ENCODE measurements around the gene PPP3CA. TPM values are rescaled to one million over a fixed set of nuclear protein-coding genes. Genes with fewer than 3 reads are reported as not detected.

PPP3CA gene
- total RNA-seq, 1 donor from 2014 or later, result 29.9 TPM

DNA sequence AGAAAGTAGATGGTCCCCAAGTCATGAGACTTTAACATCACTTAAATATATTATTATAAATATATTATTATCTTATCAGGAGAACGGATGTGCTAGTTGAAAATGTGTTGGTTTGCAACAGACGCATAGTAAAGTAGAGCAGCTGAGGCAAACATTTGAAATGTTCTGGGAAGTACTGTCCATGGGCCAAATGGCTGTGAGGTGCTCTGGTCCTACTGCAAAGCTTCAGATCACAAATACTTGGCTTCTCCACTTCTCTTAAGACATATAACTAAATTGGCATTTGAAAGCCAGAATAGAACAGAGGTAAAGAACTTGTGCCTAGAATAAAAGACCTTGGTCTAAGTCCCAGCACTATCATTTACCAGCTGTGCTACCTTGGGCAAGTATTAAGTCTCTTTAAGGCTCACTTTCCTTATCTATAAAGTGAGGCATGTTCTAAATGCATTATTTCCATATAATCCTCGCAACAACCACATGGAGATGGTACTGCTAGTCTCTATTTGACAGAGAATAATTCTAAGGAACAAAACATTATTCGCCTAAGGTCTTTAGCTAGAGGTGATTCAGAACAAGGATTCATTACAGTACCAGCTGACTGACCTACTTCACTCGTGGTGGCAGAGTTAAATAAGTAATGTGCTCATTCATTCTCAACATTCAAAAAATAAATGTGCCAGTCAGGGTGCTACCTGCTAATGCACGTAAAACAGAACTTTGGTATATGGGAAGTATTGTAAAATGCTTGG lies 297.1 kb downstream of the PPP3CA start:
- Mint-ChIP-seq H3K9me3 (ENCODE audit: unreplicated experiment) (no peaks in the 10 kb centered on the region), H3K4me3 (ENCODE audit: unreplicated experiment) (no peak overlapping the region), H3K4me1 (ENCODE audit: low read depth, unreplicated experiment) (no peaks in the 10 kb centered on the region), H3K27ac (ENCODE audit: unreplicated experiment) (no peak overlapping the region), H3K27me3 (ENCODE audit: unreplicated experiment) (no peaks in the 10 kb centered on the region), H3K36me3 (ENCODE audit: unreplicated experiment) (no peaks in the 10 kb centered on the region)
- TF ChIP-seq, protein P1, sequence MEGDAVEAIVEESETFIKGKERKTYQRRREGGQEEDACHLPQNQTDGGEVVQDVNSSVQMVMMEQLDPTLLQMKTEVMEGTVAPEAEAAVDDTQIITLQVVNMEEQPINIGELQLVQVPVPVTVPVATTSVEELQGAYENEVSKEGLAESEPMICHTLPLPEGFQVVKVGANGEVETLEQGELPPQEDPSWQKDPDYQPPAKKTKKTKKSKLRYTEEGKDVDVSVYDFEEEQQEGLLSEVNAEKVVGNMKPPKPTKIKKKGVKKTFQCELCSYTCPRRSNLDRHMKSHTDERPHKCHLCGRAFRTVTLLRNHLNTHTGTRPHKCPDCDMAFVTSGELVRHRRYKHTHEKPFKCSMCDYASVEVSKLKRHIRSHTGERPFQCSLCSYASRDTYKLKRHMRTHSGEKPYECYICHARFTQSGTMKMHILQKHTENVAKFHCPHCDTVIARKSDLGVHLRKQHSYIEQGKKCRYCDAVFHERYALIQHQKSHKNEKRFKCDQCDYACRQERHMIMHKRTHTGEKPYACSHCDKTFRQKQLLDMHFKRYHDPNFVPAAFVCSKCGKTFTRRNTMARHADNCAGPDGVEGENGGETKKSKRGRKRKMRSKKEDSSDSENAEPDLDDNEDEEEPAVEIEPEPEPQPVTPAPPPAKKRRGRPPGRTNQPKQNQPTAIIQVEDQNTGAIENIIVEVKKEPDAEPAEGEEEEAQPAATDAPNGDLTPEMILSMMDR (IDR thresholded peaks at IDR 0.05; ENCODE audit: partially characterized antibody, unreplicated experiment), result no peak
- DNase-seq, result no peak

DNA sequence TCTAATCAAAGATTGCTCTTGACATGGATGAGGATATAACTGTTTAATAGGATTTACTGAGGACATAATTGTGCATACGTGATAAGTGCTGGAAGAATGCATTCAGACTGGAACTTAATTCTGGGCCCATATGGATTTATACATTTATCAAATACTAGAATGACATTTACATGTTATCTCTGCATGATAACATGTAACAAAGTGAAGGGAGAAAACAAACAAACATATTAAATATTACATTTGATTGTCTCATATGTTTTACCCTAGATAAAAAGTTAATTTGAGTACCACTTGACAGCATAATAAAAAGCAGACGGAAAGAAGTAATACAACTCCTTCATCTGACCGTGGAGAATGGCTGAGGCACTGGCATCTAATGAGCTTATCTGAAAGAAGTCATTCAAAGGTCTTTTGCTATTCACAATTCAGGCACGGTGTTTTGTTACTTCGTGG lies 297.8 kb downstream of the PPP3CA start:
- DNase-seq, result no peak
- H3K9me3 Mint-ChIP-seq (ENCODE audit: unreplicated experiment), result no peaks in the 10 kb centered on the region
- no peaks in the 10 kb centered on the region for H3K27me3 Mint-ChIP-seq (ENCODE audit: unreplicated experiment)
- no peak overlapping the region for H3K4me3 Mint-ChIP-seq (ENCODE audit: unreplicated experiment)
- no peaks in the 10 kb centered on the region for H3K36me3 Mint-ChIP-seq (ENCODE audit: unreplicated experiment)
- no peaks in the 10 kb centered on the region for H3K4me1 Mint-ChIP-seq (ENCODE audit: low read depth, unreplicated experiment)
- TF ChIP-seq, protein P1 (IDR thresholded peaks at IDR 0.05; ENCODE audit: partially characterized antibody, unreplicated experiment), result no peak
- no peak overlapping the region for H3K27ac Mint-ChIP-seq (ENCODE audit: unreplicated experiment)

DNA sequence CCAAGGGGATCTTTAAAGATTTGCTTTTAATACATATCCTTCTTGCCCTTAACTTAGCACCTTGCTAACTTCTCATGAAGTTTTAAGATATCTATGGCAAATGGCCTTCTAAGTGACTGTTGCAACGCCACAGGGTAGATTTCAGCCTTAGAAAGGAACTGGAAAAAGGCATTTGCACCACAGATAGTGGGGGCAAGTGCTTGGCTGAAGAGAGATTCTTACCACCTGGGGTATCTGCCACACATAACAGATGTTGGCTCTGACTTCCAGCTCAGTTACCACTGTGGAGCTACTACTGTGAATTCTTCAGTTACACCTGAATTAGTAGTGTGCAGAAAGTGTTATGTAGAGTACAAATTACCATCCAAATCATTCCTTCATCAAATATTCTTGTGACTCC lies 302.6 kb downstream of the PPP3CA start:
- H3K27me3 Mint-ChIP-seq (ENCODE audit: unreplicated experiment), result no peaks in the 10 kb centered on the region
- H3K9me3 Mint-ChIP-seq (ENCODE audit: unreplicated experiment), result no peaks in the 10 kb centered on the region
- TF ChIP-seq, protein P1 (IDR thresholded peaks at IDR 0.05; ENCODE audit: partially characterized antibody, unreplicated experiment), result no peak
- no peak for DNase-seq
- H3K4me3 Mint-ChIP-seq (ENCODE audit: unreplicated experiment), result no peak overlapping the region
- H3K36me3 Mint-ChIP-seq (ENCODE audit: unreplicated experiment), result no peaks in the 10 kb centered on the region
- H3K4me1 Mint-ChIP-seq (ENCODE audit: low read depth, unreplicated experiment), result peaks cover 6% of the 10 kb centered on the region
- H3K27ac Mint-ChIP-seq (ENCODE audit: unreplicated experiment), result no peak overlapping the region

DNA sequence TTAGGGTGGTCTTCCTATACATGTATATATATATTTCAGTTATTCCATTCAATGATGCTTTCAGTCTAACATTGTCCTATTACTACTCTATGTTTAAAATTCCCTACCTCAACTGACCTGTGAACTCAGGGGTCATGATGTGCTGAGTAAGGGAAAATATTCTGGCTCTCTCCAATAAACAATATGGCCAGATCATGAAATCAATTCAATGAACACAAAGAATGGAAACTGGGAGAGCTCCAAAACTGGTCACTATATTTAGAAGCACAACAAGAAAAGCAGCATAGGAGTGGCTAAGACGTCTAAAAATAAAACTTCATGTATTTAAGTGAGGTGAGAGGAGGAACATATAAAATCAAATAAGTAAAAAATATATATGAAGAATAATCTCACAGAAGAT lies 304.5 kb downstream of the PPP3CA start:
- Mint-ChIP-seq H3K27ac (ENCODE audit: unreplicated experiment) (no peak overlapping the region), H3K27me3 (ENCODE audit: unreplicated experiment) (no peaks in the 10 kb centered on the region), H3K4me1 (ENCODE audit: low read depth, unreplicated experiment) (peaks cover 6% of the 10 kb centered on the region), H3K9me3 (ENCODE audit: unreplicated experiment) (no peaks in the 10 kb centered on the region), H3K36me3 (ENCODE audit: unreplicated experiment) (no peaks in the 10 kb centered on the region), H3K4me3 (ENCODE audit: unreplicated experiment) (no peak overlapping the region)
- DNase-seq, result no peak
- TF ChIP-seq, protein P1 (IDR thresholded peaks at IDR 0.05; ENCODE audit: partially characterized antibody, unreplicated experiment), result no peak

DNA sequence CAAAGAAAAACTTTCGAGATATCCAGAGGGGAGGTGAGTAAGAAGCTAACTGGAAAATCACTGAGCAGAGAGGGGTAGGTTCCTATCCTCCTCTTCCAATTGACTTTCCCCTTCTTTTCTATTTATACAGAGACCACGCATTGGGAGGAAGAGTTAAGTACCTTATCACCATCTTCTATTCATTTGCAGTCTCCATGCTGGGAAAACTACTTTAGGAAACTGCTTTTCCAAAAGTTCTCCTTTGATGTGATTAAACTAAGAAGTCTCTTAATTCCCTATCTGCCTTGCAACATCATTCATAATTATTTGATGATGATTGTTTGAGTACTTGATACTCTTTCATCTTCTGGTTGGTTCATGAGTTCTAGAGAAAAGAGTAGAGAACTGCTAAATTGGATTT lies 306.6 kb downstream of the PPP3CA start:
- H3K9me3 Mint-ChIP-seq (ENCODE audit: unreplicated experiment), result no peaks in the 10 kb centered on the region
- peaks cover 6% of the 10 kb centered on the region for H3K4me1 Mint-ChIP-seq (ENCODE audit: low read depth, unreplicated experiment)
- H3K27me3 Mint-ChIP-seq (ENCODE audit: unreplicated experiment), result no peaks in the 10 kb centered on the region
- TF ChIP-seq, protein P1 (IDR thresholded peaks at IDR 0.05; ENCODE audit: partially characterized antibody, unreplicated experiment), result no peak
- no peak overlapping the region for H3K27ac Mint-ChIP-seq (ENCODE audit: unreplicated experiment)
- no peaks in the 10 kb centered on the region for H3K36me3 Mint-ChIP-seq (ENCODE audit: unreplicated experiment)
- no peak for DNase-seq
- H3K4me3 Mint-ChIP-seq (ENCODE audit: unreplicated experiment), result no peak overlapping the region

All from glutamatergic neuron (in vitro differentiated cells).